Brain microvascular endothelial cell (primary cell): ENCODE data around the gene MAPK7.

Source experiments
- DNase-seq: peaks from one replicate; pipeline ENCODE4 v3.0.0-alpha.2; 2020
- H3K27ac ChIP-seq: fragments of 250-450 bp; sonication (Bioruptor Pico); 2 replicates; pipeline ENCODE4 v1.5.1; 2020; ENCODE audit warnings: mild to moderate bottlenecking, moderate library complexity
- H3K27me3 ChIP-seq: fragments of 250-450 bp; sonication (Bioruptor Pico); replicated peaks from 2 replicates; pipeline ENCODE4 v1.5.1; 2020; ENCODE audit warnings: mild to moderate bottlenecking
- H3K36me3 ChIP-seq: fragments of 250-450 bp; sonication (Bioruptor Pico); replicated peaks from 2 replicates; pipeline ENCODE4 v1.5.1; 2020; ENCODE audit warnings: mild to moderate bottlenecking
- H3K4me3 ChIP-seq: 2 replicates; pipeline ENCODE4 v1.5.1; 2011; ENCODE audit warnings: low read depth, mild to moderate bottlenecking, control low read depth, low read length, moderate library complexity
- in situ Hi-C: cut with HindIII; loops from 2 replicates; pipeline ENCODE4 v1.10.0; 2017; ENCODE audit warnings: low sequenced_read_pairs, low pct_ligation_motif_present
- TF ChIP-seq, protein P1 (sequence below): IDR thresholded peaks from 2 replicates; pipeline ENCODE4 v1.5.1; 2011; ENCODE audit warnings: low read depth, mild to moderate bottlenecking, moderate library complexity, low read length, control low read depth, inconsistent platforms; ENCODE audit errors: missing control alignments

The MAPK7 gene

DNA sequence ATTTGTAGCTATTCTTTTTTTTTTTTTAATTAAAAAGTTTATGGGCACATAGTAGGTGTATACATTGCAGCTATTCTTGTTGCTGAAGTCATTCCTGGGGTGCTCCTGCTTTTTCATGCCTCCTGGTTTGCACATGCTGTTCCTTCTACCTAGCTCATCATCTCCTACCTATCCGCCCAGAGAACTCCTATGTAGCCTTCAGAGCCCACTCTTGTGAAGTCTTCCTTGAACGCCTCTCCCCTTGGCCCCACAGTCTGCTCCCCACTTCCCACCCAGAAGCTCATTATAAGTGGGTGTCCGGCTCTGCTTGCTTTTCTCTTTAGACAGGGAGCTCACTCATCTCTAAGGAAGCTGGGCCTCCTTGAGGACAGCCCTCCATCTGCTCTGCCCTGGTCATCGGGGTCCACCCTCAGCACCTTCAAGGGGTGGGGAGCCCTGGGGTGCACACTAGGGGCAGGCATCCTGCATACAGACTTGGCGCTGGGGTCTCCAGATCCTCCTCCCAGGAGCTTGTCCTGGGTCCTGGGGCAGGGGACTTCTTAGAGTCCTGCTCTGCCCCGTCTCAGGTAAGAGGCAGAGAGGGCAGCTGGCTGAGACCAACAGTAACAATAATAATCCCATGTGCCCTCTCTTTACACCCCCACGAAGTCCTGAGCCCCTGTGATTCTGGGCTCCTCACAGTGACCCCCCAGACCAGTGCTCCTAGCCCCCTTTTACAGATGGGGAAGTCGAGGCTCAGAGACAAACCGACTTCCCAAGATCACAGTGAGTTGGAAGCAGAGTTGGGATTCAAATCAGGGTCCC, 12.3 kb upstream of the MAPK7 start:
- H3K27ac ChIP-seq: no peak overlapping the region
- in situ Hi-C loops: loop anchor here (10.0 kb wide), 1 partner anchor 399 kb away; no protein-coding TSS in a partner anchor
- no peaks in the 10 kb centered on the region for H3K36me3 ChIP-seq
- no peak for DNase-seq
- TF ChIP-seq, protein P1, sequence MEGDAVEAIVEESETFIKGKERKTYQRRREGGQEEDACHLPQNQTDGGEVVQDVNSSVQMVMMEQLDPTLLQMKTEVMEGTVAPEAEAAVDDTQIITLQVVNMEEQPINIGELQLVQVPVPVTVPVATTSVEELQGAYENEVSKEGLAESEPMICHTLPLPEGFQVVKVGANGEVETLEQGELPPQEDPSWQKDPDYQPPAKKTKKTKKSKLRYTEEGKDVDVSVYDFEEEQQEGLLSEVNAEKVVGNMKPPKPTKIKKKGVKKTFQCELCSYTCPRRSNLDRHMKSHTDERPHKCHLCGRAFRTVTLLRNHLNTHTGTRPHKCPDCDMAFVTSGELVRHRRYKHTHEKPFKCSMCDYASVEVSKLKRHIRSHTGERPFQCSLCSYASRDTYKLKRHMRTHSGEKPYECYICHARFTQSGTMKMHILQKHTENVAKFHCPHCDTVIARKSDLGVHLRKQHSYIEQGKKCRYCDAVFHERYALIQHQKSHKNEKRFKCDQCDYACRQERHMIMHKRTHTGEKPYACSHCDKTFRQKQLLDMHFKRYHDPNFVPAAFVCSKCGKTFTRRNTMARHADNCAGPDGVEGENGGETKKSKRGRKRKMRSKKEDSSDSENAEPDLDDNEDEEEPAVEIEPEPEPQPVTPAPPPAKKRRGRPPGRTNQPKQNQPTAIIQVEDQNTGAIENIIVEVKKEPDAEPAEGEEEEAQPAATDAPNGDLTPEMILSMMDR: no peak
- H3K27me3 ChIP-seq: no peaks in the 10 kb centered on the region
- no peak overlapping the region for H3K4me3 ChIP-seq

GRCh38 chr17:19366637-19366972, 11.7 kb upstream of the MAPK7 start:
- TF ChIP-seq, protein P1: no peak
- no peak for DNase-seq
- in situ Hi-C loops: loop anchor here (10.0 kb wide), 1 partner anchor 398 kb away; no protein-coding TSS in a partner anchor
- Histone ChIP-seq H3K4me3 (no peak overlapping the region), H3K27me3 (no peaks in the 10 kb centered on the region), H3K27ac (no peak overlapping the region), H3K36me3 (no peaks in the 10 kb centered on the region)

GRCh38 chr17:19368229-19368628, 10.1 kb upstream of the MAPK7 start:
- Histone ChIP-seq H3K27ac (no peak overlapping the region), H3K27me3 (no peaks in the 10 kb centered on the region), H3K4me3 (no peak overlapping the region), H3K36me3 (no peaks in the 10 kb centered on the region)
- in situ Hi-C loops: loop anchor here (10.0 kb wide), 1 partner anchor 397 kb away; no protein-coding TSS in a partner anchor
- no peak for DNase-seq
- TF ChIP-seq, protein P1: no peak

DNA sequence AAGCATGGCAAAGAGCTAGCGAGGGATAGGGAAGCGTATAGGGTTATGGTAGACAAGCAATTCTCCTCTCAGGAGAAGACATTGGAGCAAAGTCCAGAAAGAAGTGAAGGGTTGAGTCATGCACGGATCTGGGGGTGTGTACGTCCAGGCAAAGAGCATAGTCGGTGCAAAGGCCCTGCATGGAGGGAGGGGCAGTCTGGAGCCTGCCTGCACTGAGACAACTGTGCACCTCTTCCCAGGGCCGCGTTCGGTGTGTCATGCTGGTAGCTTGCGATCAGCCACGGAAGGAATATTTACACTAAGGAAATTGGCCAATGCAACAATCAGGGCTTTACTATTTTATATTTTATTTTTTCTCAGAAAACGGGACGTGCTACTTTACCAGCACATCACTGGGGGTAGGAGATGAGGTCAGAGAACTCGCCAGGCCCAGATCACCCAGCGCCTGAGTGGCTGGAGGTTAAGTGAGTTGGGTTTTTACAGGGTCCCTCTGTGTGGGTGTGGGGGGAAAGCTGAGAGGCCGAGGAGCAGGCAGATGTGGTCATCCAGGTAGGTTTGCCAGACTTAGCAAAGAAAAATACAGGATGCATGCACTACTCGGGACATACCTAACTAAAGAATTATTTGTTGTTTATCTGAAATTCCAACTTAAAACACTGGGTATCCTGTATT, 9.1 kb upstream of the MAPK7 start:
- TF ChIP-seq, protein P1: no peak
- Histone ChIP-seq H3K4me3 (no peak overlapping the region), H3K36me3 (no peaks in the 10 kb centered on the region), H3K27ac (no peak overlapping the region), H3K27me3 (no peaks in the 10 kb centered on the region)
- DNase-seq: no peak
- in situ Hi-C loops: loop anchor here (10.0 kb wide), 1 partner anchor 396 kb away; no protein-coding TSS in a partner anchor

- Histone ChIP-seq H3K36me3 (no peaks in the 10 kb centered on the region), H3K4me3 (no peak overlapping the region), H3K27ac (no peak overlapping the region), H3K27me3 (no peaks in the 10 kb centered on the region)
- DNase-seq: no peak
- in situ Hi-C loops: loop anchor here (10.0 kb wide), 1 partner anchor 395 kb away; no protein-coding TSS in a partner anchor
- TF ChIP-seq, protein P1: no peak
These were observed 8.3 kb upstream of the MAPK7 start for GRCh38 chr17:19369846-19370492.
